ENCODE measurements around the gene ERG28.

Gene ERG28

DNA sequence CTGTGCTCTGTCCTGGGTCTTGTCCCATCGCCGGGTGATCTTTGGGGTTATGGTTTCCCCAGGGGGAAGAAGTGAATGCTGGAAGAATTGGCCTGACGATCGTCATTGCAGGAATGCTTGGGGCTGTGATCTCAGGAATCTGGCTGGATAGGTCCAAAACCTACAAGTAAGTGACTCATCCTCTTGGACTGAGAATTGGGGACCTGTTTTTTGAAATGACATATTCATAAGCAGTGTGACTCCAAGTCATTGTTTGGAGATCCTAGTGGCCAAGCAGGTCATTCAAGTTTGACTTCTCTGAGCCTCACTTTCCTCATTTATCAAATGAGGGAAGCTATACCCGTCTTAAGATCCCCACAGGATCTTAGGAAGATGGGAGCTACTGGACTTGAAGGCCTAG, 25.8 kb downstream of the ERG28 start:
- TF ChIP-seq, protein P1, sequence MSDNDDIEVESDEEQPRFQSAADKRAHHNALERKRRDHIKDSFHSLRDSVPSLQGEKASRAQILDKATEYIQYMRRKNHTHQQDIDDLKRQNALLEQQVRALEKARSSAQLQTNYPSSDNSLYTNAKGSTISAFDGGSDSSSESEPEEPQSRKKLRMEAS (IDR thresholded peaks at IDR 0.05; ENCODE audit: low read depth, low read length) = no peak
- no peak for TF ChIP-seq MYC (IDR thresholded peaks at IDR 0.05; ENCODE audit: low read depth, low read length)
- TF ChIP-seq POLR2A (IDR thresholded peaks at IDR 0.05; ENCODE audit: extremely low read depth, insufficient read length) = no peak
- TF ChIP-seq, protein P2, sequence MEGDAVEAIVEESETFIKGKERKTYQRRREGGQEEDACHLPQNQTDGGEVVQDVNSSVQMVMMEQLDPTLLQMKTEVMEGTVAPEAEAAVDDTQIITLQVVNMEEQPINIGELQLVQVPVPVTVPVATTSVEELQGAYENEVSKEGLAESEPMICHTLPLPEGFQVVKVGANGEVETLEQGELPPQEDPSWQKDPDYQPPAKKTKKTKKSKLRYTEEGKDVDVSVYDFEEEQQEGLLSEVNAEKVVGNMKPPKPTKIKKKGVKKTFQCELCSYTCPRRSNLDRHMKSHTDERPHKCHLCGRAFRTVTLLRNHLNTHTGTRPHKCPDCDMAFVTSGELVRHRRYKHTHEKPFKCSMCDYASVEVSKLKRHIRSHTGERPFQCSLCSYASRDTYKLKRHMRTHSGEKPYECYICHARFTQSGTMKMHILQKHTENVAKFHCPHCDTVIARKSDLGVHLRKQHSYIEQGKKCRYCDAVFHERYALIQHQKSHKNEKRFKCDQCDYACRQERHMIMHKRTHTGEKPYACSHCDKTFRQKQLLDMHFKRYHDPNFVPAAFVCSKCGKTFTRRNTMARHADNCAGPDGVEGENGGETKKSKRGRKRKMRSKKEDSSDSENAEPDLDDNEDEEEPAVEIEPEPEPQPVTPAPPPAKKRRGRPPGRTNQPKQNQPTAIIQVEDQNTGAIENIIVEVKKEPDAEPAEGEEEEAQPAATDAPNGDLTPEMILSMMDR (IDR thresholded peaks at IDR 0.05; ENCODE audit: low read depth, low read length) = no peak
- no peak for DNase-seq (ENCODE audit: low read depth)
- no peak overlapping the region for H3K4me3 ChIP-seq (ENCODE audit: low read depth, low read length)

DNA sequence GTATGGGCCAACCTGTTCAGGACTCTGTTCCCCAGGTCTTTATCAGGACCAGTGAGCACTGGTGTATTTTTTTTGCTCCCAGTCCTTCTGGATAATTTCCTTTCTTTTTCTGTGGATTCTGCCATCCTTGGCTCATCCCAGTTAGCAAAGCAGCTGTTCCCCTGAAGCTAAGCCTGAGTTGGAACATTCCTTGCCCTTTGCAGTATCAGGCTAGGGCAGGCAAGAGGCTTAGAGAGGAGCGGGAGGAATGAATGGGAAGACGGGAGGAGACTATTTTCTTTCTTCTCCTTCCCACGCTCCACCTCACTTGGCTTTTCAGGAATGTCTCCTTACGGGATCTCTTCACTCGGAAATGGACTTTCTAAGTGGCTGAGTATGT, 29.2 kb downstream of the ERG28 start:
- no peak for DNase-seq (ENCODE audit: low read depth)
- TF ChIP-seq, protein P2 (IDR thresholded peaks at IDR 0.05; ENCODE audit: low read depth, low read length) = no peak
- TF ChIP-seq MYC (IDR thresholded peaks at IDR 0.05; ENCODE audit: low read depth, low read length) = no peak
- no peak overlapping the region for H3K4me3 ChIP-seq (ENCODE audit: low read depth, low read length)

DNA sequence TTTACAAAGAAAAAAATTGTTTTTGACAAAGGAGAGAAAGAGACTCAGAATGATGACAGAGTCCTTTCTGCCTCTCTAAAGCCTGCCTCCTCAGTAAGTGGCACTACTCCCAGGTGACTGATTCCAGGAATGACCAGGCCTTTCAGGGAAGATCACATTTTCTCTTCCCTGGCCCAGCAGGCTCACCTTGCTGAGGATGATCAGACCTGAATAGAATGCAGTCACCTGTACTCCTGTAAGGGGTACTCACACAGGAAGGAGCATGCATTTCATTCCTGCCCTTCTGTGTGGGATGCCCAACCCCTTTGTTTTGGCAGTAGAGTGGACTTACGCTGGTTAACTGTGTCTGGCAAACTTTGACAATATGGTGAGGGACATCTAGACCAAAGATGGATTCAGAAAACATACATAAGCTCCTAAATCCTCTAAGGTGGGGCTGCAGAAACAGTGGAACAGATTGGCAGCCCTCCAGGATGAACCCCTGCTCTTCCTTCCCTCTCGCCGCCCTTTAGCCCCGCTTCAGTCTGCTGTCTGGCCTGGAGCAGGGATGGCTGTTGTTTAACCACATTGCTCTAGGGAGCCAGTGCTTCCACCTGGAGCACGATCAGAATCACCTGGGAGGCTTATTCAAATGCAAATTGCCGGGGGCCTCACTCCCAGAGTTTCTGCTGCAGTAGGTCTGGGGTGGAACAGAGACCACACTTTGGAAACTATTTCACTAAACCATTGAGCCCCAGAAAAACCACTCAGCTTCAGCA, 29.8 kb downstream of the ERG28 start:
- H3K4me3 ChIP-seq (ENCODE audit: low read depth, low read length) = no peak overlapping the region
- no peak for DNase-seq (ENCODE audit: low read depth)

DNA sequence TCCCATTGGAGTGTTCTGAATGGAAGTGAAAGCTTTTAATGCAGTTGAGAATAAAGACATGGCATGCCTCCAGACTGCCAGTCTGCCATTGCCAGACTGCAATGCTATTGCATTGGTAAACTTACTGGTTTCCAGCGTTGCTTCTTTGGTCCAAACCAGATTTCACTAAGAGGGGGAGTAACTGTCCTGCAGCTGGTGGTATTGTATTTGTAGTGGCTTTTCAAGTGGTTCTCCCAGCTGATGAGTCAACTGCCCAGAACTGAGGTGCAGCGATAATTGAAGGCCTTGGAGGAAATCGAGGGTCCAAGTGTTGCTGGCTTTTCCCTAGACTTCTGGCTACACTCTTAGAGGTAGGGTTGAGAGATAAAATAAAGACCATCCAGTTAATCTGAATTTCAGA, 31.9 kb downstream of the ERG28 start:
- H3K4me3 ChIP-seq (ENCODE audit: low read depth, low read length) = no peak overlapping the region
- TF ChIP-seq, protein P1 (IDR thresholded peaks at IDR 0.05; ENCODE audit: low read depth, low read length) = no peak
- no peak for TF ChIP-seq MYC (IDR thresholded peaks at IDR 0.05; ENCODE audit: low read depth, low read length)
- TF ChIP-seq, protein P2 (IDR thresholded peaks at IDR 0.05; ENCODE audit: low read depth, low read length) = no peak
- DNase-seq (ENCODE audit: low read depth) = no peak

More for the DNA sequence above, 29.8 kb downstream of the ERG28 start:
- TF ChIP-seq POLR2A (IDR thresholded peaks at IDR 0.05; ENCODE audit: extremely low read depth, insufficient read length) = no peak
- no peak for TF ChIP-seq MYC (IDR thresholded peaks at IDR 0.05; ENCODE audit: low read depth, low read length)
- TF ChIP-seq, protein P2 (IDR thresholded peaks at IDR 0.05; ENCODE audit: low read depth, low read length) = no peak
- TF ChIP-seq, protein P1 (IDR thresholded peaks at IDR 0.05; ENCODE audit: low read depth, low read length) = no peak

DNA sequence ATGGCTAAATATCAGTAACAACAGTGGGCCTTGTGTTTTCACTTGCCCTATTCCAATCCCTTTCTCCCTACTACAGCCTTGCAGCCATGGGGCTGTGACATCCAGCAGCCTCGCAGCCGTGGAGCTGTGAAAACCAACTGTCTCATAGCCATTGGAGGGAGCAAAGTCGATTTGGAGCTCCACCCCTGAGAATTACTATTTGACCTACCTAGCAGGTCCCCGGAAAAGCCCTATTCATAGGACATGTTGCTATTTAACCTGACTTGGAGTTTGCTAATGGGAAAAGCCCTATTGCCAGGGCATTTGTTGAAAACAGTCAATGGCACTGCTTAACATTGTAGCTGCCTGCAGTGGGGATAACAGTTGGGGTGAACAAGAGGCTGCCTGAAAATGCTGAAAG, 33.3 kb downstream of the ERG28 start:
- TF ChIP-seq POLR2A (IDR thresholded peaks at IDR 0.05; ENCODE audit: extremely low read depth, insufficient read length) (no peak), MYC (IDR thresholded peaks at IDR 0.05; ENCODE audit: low read depth, low read length) (no peak)
- TF ChIP-seq, protein P1 (IDR thresholded peaks at IDR 0.05; ENCODE audit: low read depth, low read length) = no peak
- TF ChIP-seq, protein P2 (IDR thresholded peaks at IDR 0.05; ENCODE audit: low read depth, low read length) = no peak
- no peak for DNase-seq (ENCODE audit: low read depth)
- no peak overlapping the region for H3K4me3 ChIP-seq (ENCODE audit: low read depth, low read length)

DNA sequence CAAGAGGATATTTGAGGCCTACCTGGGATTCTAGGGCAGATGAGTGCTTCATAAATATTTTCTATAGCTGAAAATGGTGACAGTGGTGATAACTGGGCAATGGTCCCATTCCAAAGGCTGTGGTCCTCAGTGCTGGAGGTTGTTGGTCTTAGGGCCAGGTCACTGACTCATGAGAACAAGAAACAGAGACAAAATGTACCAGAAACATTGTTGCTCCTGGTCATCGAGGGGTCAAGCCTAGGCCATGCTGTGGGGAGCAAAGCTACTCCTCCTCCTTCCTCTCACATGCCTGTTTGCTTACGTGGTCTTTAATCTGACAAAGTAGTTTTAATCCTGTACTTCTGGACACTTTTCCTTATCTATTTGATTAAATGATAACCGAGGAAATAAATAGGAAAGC, 33.8 kb downstream of the ERG28 start:
- no peak for DNase-seq (ENCODE audit: low read depth)
- TF ChIP-seq MYC (IDR thresholded peaks at IDR 0.05; ENCODE audit: low read depth, low read length) = no peak
- TF ChIP-seq, protein P2 (IDR thresholded peaks at IDR 0.05; ENCODE audit: low read depth, low read length) = no peak
- TF ChIP-seq, protein P1 (IDR thresholded peaks at IDR 0.05; ENCODE audit: low read depth, low read length) = no peak
- no peak for TF ChIP-seq POLR2A (IDR thresholded peaks at IDR 0.05; ENCODE audit: extremely low read depth, insufficient read length)

More for the DNA sequence above, 33.8 kb downstream of the ERG28 start:
- no peak overlapping the region for H3K4me3 ChIP-seq (ENCODE audit: low read depth, low read length)

Data from NB4 (cell line).